Keratinocyte (primary cell): ENCODE measurements around the gene LEO1. TPM values are rescaled to one million over a fixed set of nuclear protein-coding genes. Genes with fewer than 3 reads are reported as not detected.

Source experiments
- DNase-seq: peaks from one replicate; pipeline ENCODE4 v3.0.0-alpha.2; 2011; ENCODE audit warnings: low read depth, missing footprints, low spot score
- FAIRE-seq: peaks from 2 replicates; lab custom pipeline; 2011; peaks lifted over from hg19 to GRCh38; lab: Jason Lieb, UNC
- H2AFZ ChIP-seq: 2 replicates; pipeline ENCODE4 v1.6.0; 2012; ENCODE audit warnings: low read length, control low read depth, inconsistent platforms; ENCODE audit not compliant: control insufficient read depth
- H3K27ac ChIP-seq: 2 replicates; pipeline ENCODE4 v1.5.1; 2011; ENCODE audit warnings: low read length; ENCODE audit not compliant: control insufficient read depth, insufficient read depth
- H3K27me3 ChIP-seq: 3 replicates; pipeline ENCODE4 v1.6.0; 2011; ENCODE audit warnings: low read length; ENCODE audit not compliant: control insufficient read depth, insufficient read depth; ENCODE audit errors: extremely low read depth
- H3K36me3 ChIP-seq, 2 experiments: 2 replicates in 1 of 2; 3 replicates in 1 of 2; pipeline ENCODE4 v1.5.1; 2011; ENCODE audit warnings: low read length in 2 of 2, mild to moderate bottlenecking in 1 of 2; ENCODE audit not compliant: control insufficient read depth in 2 of 2, insufficient read depth in 2 of 2; ENCODE audit errors: extremely low read depth in 1 of 2
- H3K4me1 ChIP-seq: 3 replicates; pipeline ENCODE4 v1.5.1; 2011; ENCODE audit warnings: low read length; ENCODE audit not compliant: control insufficient read depth, insufficient read depth; ENCODE audit errors: extremely low read depth
- H3K4me2 ChIP-seq: 3 replicates; pipeline ENCODE4 v1.6.0; 2011; ENCODE audit warnings: low read depth, low read length; ENCODE audit not compliant: control insufficient read depth, insufficient read depth; ENCODE audit errors: extremely low read depth
- H3K4me3 ChIP-seq, 3 experiments: fragments of 200-600 bp in 1 of 3; sonication (generic) in 1 of 3; 2 replicates in 2 of 3; 3 replicates in 1 of 3; pipeline ENCODE4 v1.5.1; 2011 to 2016; ENCODE audit warnings: low read length in 3 of 3, mild to moderate bottlenecking in 3 of 3, control low read depth in 2 of 3, inconsistent platforms in 1 of 3, low read depth in 1 of 3, mixed read lengths in 1 of 3, mixed run types in 1 of 3, moderate library complexity in 1 of 3; ENCODE audit not compliant: control insufficient read depth in 2 of 3, insufficient read depth in 2 of 3; ENCODE audit errors: extremely low read depth in 1 of 3
- H3K79me2 ChIP-seq: 2 replicates; pipeline ENCODE4 v1.6.0; 2012; ENCODE audit warnings: low read length; ENCODE audit not compliant: control insufficient read depth, insufficient read depth
- H3K9ac ChIP-seq: 3 replicates; pipeline ENCODE4 v1.6.0; 2011; ENCODE audit warnings: low read length; ENCODE audit not compliant: control insufficient read depth, insufficient read depth; ENCODE audit errors: extremely low read depth
- H3K9me1 ChIP-seq: 3 replicates; pipeline ENCODE4 v1.6.0; 2011; ENCODE audit warnings: low read length; ENCODE audit not compliant: control insufficient read depth, insufficient read depth; ENCODE audit errors: extremely low read depth
- H3K9me3 ChIP-seq: 2 replicates; pipeline ENCODE4 v1.5.1; 2012; ENCODE audit warnings: low read depth, low read length; ENCODE audit not compliant: control insufficient read depth
- H4K20me1 ChIP-seq: 3 replicates; pipeline ENCODE4 v1.6.0; 2011; ENCODE audit warnings: low read length; ENCODE audit not compliant: control insufficient read depth, insufficient read depth; ENCODE audit errors: extremely low read depth
- EZH2 ChIP-seq: IDR thresholded peaks from one replicate; pipeline ENCODE4 v1.6.1; 2012; ENCODE audit warnings: inconsistent platforms, mild to moderate bottlenecking, low read length, moderate library complexity
- dilution Hi-C: fragments of 300-500 bp; cut with MboI; formaldehyde crosslinking; loops from one replicate; pipeline ENCODE4 v1.7.0; 2020; ENCODE audit warnings: low sequenced_read_pairs; ENCODE audit not compliant: extremely low pct_ligation_motif_present
- polyA plus RNA-seq, 5 experiments: library from polyadenylated mRNA; depleted of rRNA in 3 of 5; stranded (reverse) in 3 of 5; stranded (forward) in 1 of 5; unstranded in 1 of 5; fragments of >200 nt; gene quantifications; 1 replicate in 1 of 5; 2 replicates in 3 of 5; 3 replicates in 1 of 5; pipeline versions ENCODE4 v1.2.1 to v1.2.3, GENCODE V29; 2011 to 2012; ENCODE audit warnings: missing spikeins in 2 of 5, low read depth in 1 of 5, low replicate concordance in 1 of 5
- TF ChIP-seq, protein P1 (sequence below), 3 experiments: IDR thresholded peaks in 1 of 3; conservative IDR thresholded peaks in 1 of 3; optimal IDR thresholded peaks in 1 of 3; 2 replicates in 2 of 3; 3 replicates in 1 of 3; pipeline versions ENCODE3 to v1.5.1; 2011; ENCODE audit warnings: low read length in 3 of 3, mild to moderate bottlenecking in 3 of 3, moderate library complexity in 2 of 3, control low read depth in 1 of 3, inconsistent platforms in 1 of 3; ENCODE audit not compliant: insufficient read depth in 2 of 3; ENCODE audit errors: extremely low read depth in 1 of 3

Gene LEO1
- polyA plus RNA-seq, 1 donor (not counting 4 experiments of a cell fraction or from before 2014, with no cell fraction given) = 12.5 TPM

DNA sequence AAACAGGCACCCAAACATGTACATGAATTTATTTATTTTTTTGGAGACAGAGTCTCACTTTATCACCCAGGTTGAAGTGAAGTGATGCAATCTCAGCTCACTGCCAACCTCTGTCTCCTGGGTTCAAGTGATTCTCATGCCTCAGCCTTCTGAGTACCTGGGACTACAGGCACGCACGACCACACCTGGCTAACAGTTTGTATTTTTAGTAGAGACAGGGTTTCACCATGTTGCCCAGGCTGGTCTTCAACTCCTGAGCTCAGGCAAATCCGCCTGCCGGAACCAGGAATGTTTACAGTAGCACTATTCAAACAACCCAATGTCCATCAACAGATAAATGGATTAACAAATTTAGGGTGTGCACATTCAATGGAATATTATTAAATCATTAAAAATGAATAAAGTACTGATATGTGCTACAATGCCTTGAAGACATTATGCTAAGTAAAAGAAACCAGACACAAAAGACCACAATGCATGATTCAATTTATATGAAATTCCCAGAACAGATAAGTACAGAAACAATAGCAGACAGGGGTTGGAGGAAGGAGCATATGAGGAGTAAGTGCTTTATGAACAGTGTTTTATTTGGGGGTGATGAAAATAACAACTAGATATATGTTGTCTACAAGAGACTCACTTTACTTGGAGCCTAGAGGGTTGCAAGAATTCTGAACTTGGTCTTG is 1.3 kb downstream of the LEO1 start:
- no peak for FAIRE-seq
- H4K20me1 ChIP-seq = no peaks in the 10 kb centered on the region
- peak overlapping the region; percentile 93 for H3K27ac ChIP-seq

DNA sequence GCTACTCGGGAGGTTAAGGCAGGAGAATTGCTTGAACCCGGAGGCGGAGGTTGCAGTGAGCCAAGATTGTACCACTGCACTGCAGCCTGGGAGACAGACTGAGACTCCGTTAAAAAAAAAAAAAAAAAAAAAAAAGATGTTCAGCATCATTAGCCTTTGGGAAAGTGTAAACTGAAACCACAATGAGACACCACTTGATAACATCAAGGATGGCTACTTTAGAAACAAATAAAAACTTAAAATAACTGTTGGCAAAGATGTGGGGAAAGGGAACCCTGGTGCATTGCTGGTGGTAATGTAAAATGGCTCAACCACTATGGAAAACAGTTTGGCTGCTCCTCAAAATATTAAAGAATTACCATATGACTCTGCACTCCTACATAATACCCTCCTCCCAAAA is 1.9 kb downstream of the LEO1 start:
- dilution Hi-C loops = no loop called here
- Histone ChIP-seq H3K9ac (no peak overlapping the region), H3K79me2 (peaks cover 65% of the 10 kb centered on the region)

More for the DNA sequence above, 1.3 kb downstream of the LEO1 start:
- Histone ChIP-seq H3K4me2 (peak overlapping the region; percentile 71), H3K4me3 (peak overlapping the region; percentile 89 to 94 (median 94)), H3K9me1 (no peaks in the 10 kb centered on the region), H3K36me3 (peaks cover 2 to 4% of the 10 kb centered on the region in 2 experiments), H2AFZ (no peak overlapping the region), H3K27me3 (no peaks in the 10 kb centered on the region), H3K9ac (peak overlapping the region; percentile 95), H3K9me3 (no peaks in the 10 kb centered on the region), H3K79me2 (peaks cover 60% of the 10 kb centered on the region), H3K4me1 (peaks cover 11% of the 10 kb centered on the region)
- dilution Hi-C loops = no loop called here
- TF ChIP-seq, protein P1, sequence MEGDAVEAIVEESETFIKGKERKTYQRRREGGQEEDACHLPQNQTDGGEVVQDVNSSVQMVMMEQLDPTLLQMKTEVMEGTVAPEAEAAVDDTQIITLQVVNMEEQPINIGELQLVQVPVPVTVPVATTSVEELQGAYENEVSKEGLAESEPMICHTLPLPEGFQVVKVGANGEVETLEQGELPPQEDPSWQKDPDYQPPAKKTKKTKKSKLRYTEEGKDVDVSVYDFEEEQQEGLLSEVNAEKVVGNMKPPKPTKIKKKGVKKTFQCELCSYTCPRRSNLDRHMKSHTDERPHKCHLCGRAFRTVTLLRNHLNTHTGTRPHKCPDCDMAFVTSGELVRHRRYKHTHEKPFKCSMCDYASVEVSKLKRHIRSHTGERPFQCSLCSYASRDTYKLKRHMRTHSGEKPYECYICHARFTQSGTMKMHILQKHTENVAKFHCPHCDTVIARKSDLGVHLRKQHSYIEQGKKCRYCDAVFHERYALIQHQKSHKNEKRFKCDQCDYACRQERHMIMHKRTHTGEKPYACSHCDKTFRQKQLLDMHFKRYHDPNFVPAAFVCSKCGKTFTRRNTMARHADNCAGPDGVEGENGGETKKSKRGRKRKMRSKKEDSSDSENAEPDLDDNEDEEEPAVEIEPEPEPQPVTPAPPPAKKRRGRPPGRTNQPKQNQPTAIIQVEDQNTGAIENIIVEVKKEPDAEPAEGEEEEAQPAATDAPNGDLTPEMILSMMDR (optimal IDR thresholded peaks at IDR 0.05 in 1 of 3, IDR thresholded peaks at IDR 0.05 in 1 of 3, conservative IDR thresholded peaks at IDR 0.05 in 1 of 3; ENCODE audit: extremely low read depth in 1 of 3, insufficient read depth in 2 of 3, low read length in 3 of 3) = no peak
- no peak for TF ChIP-seq EZH2
- no peak for DNase-seq

More for the DNA sequence above, 1.9 kb downstream of the LEO1 start:
- peak overlapping the region; percentile 71 for H3K4me2 ChIP-seq
- H3K27ac ChIP-seq = no peak overlapping the region
- TF ChIP-seq EZH2 = no peak
- TF ChIP-seq, protein P1 (optimal IDR thresholded peaks at IDR 0.05 in 1 of 3, IDR thresholded peaks at IDR 0.05 in 1 of 3, conservative IDR thresholded peaks at IDR 0.05 in 1 of 3; ENCODE audit: extremely low read depth in 1 of 3, insufficient read depth in 2 of 3, low read length in 3 of 3) = no peak
- H3K27me3 ChIP-seq = no peaks in the 10 kb centered on the region
- H3K9me1 ChIP-seq = no peaks in the 10 kb centered on the region
- H3K4me1 ChIP-seq = peaks cover 11% of the 10 kb centered on the region
- no peak overlapping the region for H2AFZ ChIP-seq
- no peak for FAIRE-seq
- peaks cover 4 to 9% of the 10 kb centered on the region in 2 experiments for H3K36me3 ChIP-seq
- no peak for DNase-seq
- no peaks in the 10 kb centered on the region for H4K20me1 ChIP-seq
- H3K9me3 ChIP-seq = no peaks in the 10 kb centered on the region
- H3K4me3 ChIP-seq = peak overlapping the region in 1 of 3 experiments; percentile 94
